ENCODE results near the gene CHERP. TPM values are rescaled to one million over a fixed set of nuclear protein-coding genes. Genes with fewer than 3 reads are reported as not detected.

CHERP gene
- total and polyA plus RNA-seq, 2 of the 13 experiments (the other 11 are each of a cell fraction or from before 2014, with no cell fraction given): 4.3 to 5.4 TPM

DNA sequence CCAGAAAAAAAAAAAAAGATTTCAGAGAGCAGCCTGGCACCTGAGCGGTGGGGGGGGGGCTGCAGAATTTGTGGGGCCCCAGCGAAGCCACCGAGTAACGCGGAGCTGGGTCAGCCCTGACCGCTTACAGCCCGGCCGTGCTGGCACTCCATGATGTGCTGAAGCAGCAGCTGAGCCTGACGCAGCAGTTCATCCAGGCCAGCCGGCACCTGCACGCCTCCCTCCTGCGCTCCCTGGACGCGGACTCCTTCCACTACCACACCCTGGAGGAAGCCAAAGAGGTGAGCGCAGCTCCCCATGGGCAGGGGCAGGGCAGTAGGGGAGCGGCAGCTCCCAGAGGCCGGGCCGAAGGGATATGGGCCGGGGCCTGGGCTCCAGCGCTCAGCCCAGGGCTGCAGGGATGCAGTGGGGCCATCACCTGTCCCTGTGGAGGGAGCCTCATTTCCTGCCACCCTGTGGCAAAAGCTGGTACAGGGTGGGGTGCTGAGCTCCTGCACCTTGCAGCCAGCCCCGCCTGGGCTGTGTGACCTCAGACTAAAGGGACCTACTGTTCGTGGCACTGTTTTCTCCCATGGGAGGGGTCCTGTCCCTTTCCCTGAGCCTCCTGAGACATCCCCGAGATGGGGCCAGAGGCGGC lies 27.7 kb downstream of the CHERP start:
- H3K27me3 ChIP-seq (ENCODE audit: control insufficient read depth in 1 of 2, insufficient read depth in 2 of 2, low read length in 2 of 2): no peaks in the 10 kb centered on the region; a peak in 1 of 5 replicates
- ATAC-seq: peak; percentile 58
- H3K4me2 ChIP-seq (ENCODE audit: low read depth, low read length): no peak overlapping the region
- in situ Hi-C loops (cut with HindIII; ENCODE audit: extremely low pct_ligation_motif_present, low pct_unique_long_range_greater_than_20kb) (no loop called here), intact Hi-C loops (cut with micrococcal nuclease; ENCODE audit: unreplicated experiment) (no loop called here)
- ChIA-PET POLR2A (no interaction called here), CTCF (ENCODE audit: low intra/inter-chr PET ratio, low total read pairs) (interaction anchor here (1.3 kb wide), 1 partner anchor 73 kb away, joined by 3 read pairs; no protein-coding TSS in a partner anchor)
- H3K4me1 ChIP-seq (ENCODE audit: insufficient read depth, low read length): no peaks in the 10 kb centered on the region
- no TSS peak for BruUV-seq (replicated peaks)
- no peak for DNase-seq (ENCODE audit: low spot score)
- H4K20me1 ChIP-seq (ENCODE audit: insufficient read depth, low read length): no peaks in the 10 kb centered on the region
- no peak overlapping the region for H3K27ac ChIP-seq (ENCODE audit: extremely low read length, insufficient read depth, low read length)
- H3K79me2 ChIP-seq (ENCODE audit: insufficient read depth, low read length): no peaks in the 10 kb centered on the region
- H3K9me3 ChIP-seq (ENCODE audit: low read length): no peaks in the 10 kb centered on the region
- H3K4me3 ChIP-seq (replicated peaks in 1 of 3; ENCODE audit: insufficient read depth in 1 of 3, low read depth in 2 of 3, low read length in 3 of 3): no peak overlapping the region
- no peak overlapping the region for H3K9ac ChIP-seq (ENCODE audit: insufficient read depth, low read depth, low read length)
- no peak for FAIRE-seq
- peaks cover 18 to 64% of the 10 kb centered on the region in 2 experiments for H3K36me3 ChIP-seq (replicated peaks in 1 of 2; ENCODE audit: control insufficient read depth in 1 of 2, insufficient read depth in 2 of 2, low read length in 2 of 2)
- WGBS (ENCODE audit: low lambda C conversion rate): 95% methylated on average over 15 of the region's 24 CpGs
- H2AFZ ChIP-seq (ENCODE audit: low read length): no peak overlapping the region
- no peak for TF ChIP-seq SATB2 (CRISPR knock-in tag; IDR thresholded peaks at IDR 0.05)
- TF ChIP-seq SMC3 (IDR thresholded peaks at IDR 0.05; ENCODE audit: low read length): no peak
- TF ChIP-seq, protein P1, sequence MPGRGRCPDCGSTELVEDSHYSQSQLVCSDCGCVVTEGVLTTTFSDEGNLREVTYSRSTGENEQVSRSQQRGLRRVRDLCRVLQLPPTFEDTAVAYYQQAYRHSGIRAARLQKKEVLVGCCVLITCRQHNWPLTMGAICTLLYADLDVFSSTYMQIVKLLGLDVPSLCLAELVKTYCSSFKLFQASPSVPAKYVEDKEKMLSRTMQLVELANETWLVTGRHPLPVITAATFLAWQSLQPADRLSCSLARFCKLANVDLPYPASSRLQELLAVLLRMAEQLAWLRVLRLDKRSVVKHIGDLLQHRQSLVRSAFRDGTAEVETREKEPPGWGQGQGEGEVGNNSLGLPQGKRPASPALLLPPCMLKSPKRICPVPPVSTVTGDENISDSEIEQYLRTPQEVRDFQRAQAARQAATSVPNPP (CRISPR knock-in tag; IDR thresholded peaks at IDR 0.05): no peak
- TF ChIP-seq, protein P2, sequence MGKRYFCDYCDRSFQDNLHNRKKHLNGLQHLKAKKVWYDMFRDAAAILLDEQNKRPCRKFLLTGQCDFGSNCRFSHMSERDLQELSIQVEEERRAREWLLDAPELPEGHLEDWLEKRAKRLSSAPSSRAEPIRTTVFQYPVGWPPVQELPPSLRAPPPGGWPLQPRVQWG (CRISPR knock-in tag; IDR thresholded peaks at IDR 0.05; ENCODE audit: borderline replicate concordance, low read depth): no peak
- no peak for TF ChIP-seq ZNF777 (CRISPR knock-in tag; IDR thresholded peaks at IDR 0.05)
- no peak for TF ChIP-seq KAT2B (IDR thresholded peaks at IDR 0.05; ENCODE audit: borderline replicate concordance, low read depth, low read length)
- no peak for TF ChIP-seq ZC3H13 (CRISPR knock-in tag; IDR thresholded peaks at IDR 0.05)
- TF ChIP-seq, protein P3, sequence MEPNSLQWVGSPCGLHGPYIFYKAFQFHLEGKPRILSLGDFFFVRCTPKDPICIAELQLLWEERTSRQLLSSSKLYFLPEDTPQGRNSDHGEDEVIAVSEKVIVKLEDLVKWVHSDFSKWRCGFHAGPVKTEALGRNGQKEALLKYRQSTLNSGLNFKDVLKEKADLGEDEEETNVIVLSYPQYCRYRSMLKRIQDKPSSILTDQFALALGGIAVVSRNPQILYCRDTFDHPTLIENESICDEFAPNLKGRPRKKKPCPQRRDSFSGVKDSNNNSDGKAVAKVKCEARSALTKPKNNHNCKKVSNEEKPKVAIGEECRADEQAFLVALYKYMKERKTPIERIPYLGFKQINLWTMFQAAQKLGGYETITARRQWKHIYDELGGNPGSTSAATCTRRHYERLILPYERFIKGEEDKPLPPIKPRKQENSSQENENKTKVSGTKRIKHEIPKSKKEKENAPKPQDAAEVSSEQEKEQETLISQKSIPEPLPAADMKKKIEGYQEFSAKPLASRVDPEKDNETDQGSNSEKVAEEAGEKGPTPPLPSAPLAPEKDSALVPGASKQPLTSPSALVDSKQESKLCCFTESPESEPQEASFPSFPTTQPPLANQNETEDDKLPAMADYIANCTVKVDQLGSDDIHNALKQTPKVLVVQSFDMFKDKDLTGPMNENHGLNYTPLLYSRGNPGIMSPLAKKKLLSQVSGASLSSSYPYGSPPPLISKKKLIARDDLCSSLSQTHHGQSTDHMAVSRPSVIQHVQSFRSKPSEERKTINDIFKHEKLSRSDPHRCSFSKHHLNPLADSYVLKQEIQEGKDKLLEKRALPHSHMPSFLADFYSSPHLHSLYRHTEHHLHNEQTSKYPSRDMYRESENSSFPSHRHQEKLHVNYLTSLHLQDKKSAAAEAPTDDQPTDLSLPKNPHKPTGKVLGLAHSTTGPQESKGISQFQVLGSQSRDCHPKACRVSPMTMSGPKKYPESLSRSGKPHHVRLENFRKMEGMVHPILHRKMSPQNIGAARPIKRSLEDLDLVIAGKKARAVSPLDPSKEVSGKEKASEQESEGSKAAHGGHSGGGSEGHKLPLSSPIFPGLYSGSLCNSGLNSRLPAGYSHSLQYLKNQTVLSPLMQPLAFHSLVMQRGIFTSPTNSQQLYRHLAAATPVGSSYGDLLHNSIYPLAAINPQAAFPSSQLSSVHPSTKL (CRISPR knock-in tag; IDR thresholded peaks at IDR 0.05): no peak
- TF ChIP-seq SETDB1 (CRISPR knock-in tag; IDR thresholded peaks at IDR 0.05; ENCODE audit: borderline replicate concordance): no peak
- no peak for TF ChIP-seq ZNF772 (CRISPR knock-in tag; IDR thresholded peaks at IDR 0.05)
- TF ChIP-seq ATAD3A (CRISPR knock-in tag; IDR thresholded peaks at IDR 0.05): no peak
- TF ChIP-seq HNRNPL (IDR thresholded peaks at IDR 0.05; ENCODE audit: low read depth, low read length): no peak
- TF ChIP-seq RBFOX2 (IDR thresholded peaks at IDR 0.05; ENCODE audit: low read depth, low read length): 0 out of 2 replicates have a peak, but pooled peaks have one; percentile 11
- TF ChIP-seq, protein P4, sequence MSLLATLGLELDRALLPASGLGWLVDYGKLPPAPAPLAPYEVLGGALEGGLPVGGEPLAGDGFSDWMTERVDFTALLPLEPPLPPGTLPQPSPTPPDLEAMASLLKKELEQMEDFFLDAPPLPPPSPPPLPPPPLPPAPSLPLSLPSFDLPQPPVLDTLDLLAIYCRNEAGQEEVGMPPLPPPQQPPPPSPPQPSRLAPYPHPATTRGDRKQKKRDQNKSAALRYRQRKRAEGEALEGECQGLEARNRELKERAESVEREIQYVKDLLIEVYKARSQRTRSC (CRISPR knock-in tag; IDR thresholded peaks at IDR 0.05; ENCODE audit: low read depth): no peak
- TF ChIP-seq, protein P5, sequence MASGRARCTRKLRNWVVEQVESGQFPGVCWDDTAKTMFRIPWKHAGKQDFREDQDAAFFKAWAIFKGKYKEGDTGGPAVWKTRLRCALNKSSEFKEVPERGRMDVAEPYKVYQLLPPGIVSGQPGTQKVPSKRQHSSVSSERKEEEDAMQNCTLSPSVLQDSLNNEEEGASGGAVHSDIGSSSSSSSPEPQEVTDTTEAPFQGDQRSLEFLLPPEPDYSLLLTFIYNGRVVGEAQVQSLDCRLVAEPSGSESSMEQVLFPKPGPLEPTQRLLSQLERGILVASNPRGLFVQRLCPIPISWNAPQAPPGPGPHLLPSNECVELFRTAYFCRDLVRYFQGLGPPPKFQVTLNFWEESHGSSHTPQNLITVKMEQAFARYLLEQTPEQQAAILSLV (CRISPR knock-in tag; IDR thresholded peaks at IDR 0.05; ENCODE audit: borderline replicate concordance): no peak

All from HepG2 (cell line).